ENCODE data around the gene CYP27A1.

The CYP27A1 gene

DNA sequence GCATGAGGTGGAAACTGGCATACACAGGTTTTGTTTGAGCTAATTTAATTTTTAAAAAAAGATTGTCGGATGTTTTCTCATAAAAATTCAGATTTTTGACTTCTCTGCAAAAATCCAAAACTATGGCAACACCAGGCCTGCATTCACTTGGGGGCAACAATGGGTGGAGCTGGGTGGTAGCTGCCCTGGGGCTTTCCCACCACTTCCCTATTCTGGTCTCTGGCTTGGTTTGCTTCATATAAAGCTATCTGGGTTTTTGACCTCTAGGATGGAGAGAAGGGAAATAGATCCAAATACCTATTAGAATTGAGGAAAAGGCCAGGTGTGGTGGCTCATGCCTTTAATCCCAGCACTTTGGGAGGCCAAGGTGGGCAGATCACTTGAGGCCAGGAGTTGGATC, 5.5 kb upstream of the CYP27A1 start:
- DNase-seq: no peak

DNA sequence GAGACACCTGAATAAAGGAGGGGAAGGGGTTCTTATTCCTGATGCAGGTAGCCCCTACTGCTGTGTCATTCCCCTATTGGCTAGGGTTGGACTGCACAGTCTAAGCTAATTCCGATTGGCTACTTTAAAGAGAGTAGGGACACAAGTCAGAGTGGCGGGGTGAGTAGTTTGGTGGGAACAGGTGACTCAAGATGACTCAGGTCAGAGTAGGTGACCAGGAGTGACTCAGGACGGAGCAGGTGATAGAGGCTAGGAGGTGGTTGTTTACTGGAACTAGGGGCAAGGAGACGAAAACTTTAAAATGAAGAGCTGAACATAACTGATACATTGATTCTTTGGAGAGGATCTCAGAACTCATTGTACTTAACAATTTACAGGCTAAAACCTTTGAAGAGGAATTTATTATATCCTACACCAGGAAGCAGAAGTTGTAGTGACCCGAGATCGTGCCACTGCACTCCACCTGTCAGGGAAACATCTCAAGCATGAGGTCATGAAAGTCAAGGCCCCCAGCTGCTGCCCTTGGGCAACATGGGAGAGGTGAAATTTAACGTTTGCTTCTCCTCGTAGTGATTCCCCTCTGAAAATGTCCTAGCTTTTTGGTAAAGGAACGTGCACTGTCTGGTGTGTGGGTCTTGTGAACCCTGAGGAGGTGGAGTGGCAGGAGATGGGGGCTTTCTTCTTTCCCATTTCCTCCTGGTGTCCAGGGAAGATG, 4.5 kb upstream of the CYP27A1 start:
- no peak for DNase-seq

DNA sequence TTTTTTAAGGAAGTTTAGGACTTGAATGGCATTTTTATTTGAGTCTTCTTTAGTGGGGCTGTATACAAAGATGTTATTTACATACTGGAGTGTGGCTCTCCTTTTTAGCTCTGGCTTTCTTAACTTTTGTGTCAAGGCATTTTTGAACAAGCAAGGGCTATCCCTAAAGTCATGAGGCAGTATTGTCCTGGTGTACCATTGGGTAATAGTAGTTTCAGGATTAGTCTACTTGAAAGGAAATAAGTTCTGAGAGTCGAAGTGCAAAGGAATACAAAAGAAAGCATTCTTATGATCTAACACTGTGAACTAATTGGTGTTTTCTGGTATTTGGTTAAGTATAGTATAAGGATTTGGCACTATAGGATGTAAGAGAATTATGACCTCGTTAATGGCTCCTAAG, 1.9 kb upstream of the CYP27A1 start:
- no peak for DNase-seq

DNA sequence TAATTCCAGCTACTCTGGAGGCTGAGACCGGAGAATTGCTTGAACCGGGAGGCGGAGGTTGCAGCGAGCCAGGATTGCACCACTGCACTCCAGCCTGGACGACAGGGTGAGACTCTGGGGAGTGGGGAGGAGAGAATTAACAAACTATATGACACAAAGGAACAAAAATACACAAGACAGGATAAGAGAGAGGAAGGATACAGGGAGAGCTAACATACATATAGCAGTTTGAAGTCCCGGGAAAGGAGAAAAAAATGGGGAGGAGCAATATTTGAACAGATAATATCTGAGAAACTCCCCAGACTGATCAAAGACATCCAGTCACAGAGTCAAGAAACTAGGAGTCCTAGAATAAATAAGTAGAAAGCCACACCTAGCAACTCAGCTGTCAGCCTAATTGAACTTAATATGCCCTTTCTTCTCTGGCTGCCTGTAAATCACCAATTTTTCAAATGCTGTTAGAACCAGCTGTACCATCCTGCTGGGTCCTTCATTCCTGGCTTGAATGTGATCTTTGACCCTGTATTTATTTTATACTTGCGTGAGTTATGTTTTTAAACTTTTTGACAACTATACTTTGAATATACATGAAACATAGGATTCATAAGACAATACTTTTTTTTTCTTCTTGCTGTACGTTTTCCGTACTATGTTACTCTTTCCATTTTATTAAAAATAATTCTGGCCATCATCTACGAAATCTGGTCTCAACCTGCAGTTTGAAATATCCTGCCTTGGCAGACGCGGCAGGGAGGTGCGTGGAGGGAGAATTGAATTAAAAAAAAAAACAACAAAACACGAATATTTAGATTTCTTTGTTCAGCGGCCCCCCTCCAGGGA, 876 bp upstream of the CYP27A1 start:
- no peak for DNase-seq

DNA sequence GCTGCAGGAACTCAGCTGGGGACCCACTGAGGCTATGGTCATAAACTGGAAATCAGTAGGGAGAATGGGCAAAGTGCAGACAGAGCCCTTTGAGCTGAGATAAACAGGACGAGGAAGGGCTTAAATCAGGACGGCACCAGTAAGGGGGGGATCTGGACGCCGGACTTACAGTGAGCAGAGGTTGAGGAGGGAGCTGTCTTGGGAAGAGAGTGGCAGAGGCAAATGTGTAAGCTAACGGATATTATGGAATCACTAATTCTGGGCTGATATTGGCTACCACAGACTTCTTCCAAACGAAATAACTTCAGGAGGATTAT, 539 bp downstream of the CYP27A1 start:
- DNase-seq: no peak

DNA sequence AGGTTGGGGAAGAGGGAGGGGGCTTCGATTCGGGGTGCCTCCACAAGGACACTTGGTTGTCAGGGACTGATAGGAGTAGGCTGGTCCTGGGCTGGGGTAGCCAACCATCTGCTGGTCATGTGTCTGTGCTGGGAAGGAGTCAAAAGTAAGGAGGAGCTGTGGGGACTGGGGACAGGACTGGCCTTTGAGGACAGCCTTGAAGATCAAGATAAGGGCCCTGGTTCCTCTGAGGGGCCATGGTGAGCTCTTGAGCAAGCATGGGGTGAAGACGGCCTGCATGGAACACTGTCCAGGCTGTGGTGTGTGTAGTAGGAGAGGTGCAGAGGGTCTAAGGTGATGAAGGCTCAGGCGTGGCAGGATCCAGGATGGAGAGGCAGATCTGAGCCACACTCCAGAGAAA, 1.7 kb downstream of the CYP27A1 start:
- no peak for DNase-seq

DNA sequence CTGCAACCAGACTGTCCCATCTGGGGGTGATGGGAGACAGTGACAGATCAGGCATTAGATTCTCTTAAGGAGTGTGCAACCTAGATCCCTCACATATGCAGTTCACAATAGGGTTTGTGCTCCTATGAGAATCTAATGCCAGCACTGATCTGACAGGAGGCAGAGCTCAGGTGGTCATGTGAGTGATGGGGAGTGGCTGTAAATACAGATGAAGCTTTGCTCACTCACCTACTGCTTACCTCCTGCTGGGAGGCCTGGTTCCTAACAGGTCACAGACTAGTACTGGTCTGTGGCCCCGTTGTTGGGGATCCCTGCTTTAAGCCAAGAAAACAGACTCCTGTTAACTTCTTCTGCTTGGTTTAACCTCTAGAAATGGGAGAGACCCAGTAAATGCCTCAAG, 3.2 kb downstream of the CYP27A1 start:
- DNase-seq: no peak

DNA sequence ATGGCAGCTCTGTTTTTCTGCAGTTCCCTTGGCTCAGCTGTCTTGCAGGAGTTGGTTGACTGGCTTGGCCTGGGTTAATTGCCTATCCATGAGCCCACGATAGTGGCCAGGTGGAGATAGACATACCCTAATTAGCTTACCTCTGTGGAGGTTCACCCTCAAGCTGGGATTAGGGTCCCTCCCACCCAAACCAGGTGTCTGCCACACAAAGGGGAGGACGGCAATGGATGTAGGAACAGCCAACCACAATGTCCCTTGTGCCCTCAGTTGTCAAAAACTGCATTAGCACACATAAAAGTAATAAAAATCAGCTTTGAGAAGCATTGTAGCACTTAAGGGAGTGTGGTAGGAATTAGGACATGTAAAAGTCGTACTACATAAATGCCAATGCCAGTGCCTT, 4.2 kb downstream of the CYP27A1 start:
- no peak for DNase-seq

DNA sequence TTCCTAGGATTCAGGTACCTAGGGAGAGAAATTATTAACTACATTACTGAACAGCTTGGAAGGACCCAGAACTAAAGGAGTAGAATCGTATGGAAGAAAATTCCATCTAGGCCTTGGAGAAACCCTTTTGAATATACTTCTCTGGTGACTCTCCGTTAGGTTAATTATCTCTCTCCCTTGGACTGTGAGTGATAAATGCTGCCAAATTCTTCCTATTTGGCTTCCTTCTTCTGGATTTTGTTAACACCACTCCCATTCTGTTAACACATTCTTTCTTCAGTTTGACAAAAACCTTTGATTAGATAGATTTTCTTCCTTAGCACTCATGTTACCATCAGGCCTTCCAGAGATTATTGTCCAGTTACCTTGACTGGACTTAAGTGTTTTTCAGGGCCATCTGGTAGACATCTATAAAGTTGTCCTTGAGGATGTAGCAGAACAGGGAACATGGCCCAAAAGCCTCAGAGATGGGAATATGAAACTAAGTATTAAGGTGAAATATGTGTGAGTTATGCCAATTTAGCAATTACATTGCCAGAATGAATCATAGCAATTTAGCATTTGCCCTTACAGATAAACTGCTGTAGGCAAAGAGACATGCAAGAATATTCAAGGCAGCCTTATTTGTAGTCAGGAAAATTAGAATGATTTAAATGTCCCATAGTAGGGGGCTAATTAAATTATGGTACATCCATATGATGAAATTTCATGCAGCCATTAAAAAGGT, 6.7 kb downstream of the CYP27A1 start:
- no peak for DNase-seq

DNA sequence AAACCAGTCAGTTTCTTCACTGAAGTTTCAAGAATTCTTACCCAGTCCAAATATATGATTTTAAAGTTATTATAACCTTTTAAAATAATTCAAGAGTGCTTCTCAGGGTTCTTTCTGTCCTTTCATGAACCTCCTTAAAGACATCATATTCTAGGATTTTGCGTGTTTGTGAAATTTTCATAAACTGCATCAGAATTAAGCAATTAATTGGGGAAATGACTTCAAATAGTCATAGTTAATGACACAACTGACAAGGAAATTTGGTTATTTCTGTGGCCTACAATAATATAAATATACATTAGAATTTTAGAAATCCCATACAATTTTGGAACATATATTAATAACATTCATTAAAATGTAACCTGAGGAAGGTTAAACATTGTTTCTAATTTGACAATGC, 10.5 kb downstream of the CYP27A1 start:
- no peak for DNase-seq

DNA sequence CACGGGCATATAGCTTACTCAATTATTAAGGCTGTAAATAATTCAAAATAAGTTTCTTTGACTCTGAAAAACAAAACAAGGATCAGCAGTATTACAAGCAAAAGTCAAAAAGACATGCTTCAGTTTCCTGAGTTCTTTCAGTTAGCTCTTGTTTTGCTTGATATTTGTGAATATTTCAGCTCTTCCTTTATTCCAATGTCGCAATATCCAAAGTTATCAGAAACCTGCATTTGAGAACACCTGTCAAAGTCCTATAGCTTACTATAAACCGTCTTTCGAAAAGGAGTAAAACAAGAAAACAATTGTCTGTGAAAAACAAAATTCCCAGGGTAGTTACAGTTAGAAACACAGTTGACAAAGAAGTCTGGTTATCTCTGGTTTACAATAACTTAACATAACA, 14.7 kb downstream of the CYP27A1 start:
- no peak for DNase-seq

DNA sequence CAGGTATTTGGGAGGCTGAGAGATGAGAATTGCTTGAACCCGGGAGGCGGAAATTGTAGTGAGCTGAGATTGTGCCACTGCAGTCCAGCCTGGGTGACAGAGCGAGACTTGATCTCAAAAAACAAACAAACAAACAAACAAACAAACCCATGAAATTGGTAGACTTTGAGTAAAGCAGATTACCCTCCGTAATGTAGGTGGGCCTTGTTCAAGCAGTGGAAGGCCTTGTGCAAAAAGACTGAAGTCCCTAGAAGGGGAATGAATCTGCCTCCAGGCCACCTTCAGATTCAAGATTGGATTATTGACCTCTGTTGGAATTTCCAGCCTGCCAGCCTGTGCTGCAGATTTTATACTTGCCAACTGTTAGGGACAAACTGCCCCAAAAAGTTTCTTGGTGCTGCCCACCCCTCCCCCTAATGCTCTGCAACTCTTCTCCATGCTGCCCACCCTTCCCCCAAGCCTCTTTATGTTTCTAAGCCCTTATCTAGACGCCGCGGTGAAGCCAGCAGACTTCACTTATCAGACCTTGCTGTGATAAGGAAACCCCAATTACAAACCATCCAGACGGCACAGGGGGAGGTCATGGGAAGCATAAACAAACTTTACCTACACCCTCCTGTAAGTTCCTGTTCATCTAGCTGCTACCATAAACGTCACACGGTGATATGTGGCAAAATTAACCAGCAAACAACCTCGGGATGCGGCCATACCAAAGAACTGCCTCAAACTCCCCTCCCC, 17.0 kb downstream of the CYP27A1 start:
- no peak for DNase-seq

DNA sequence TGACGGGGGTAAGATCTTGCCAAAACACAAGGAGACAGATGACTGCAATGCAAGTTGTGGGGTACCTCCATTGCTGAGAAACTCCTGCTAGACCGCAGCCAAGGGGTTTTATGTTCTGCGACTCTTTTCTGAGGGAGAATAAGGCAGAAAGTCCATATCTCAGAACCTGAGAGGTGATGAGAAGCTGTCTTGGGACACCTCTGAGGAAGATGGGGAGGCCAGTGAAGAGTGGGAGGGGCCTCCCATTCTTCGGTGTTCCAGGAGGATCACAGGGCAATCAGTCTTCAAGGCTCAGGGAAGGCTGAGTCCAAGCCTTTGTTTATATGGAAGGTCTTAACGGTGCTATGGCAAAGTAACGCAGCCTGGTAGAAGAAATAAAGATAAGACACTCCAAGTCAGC, 18.0 kb downstream of the CYP27A1 start:
- DNase-seq: no peak

DNA sequence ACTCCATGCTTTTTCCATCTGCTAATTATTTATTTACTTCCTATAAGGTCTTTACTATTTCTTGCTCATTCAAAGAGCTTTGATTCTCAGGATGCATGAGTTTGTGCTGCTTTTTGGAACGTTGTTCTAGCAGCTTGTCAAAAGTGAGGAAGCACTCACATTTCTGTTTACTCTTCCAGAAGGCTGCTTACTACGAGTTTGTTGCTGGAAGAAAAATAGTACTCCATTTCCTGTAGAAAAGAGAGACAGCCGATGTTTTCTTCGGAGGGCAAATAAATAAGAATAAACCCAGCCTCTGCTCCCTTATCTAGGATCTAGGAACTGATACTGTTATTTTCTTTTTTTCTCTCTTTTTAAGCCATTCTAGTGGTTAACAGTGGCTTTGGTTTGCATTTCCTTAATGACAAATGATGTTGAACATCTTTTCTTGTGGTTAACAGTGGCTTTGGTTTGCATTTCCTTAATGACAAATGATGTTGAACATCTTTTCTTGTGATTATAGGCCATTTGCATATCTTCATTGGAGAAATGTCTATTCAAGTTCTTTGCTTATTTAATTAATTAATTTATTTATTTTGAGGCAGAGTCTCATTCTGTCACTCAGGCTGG, 20.5 kb downstream of the CYP27A1 start:
- no peak for DNase-seq

DNA sequence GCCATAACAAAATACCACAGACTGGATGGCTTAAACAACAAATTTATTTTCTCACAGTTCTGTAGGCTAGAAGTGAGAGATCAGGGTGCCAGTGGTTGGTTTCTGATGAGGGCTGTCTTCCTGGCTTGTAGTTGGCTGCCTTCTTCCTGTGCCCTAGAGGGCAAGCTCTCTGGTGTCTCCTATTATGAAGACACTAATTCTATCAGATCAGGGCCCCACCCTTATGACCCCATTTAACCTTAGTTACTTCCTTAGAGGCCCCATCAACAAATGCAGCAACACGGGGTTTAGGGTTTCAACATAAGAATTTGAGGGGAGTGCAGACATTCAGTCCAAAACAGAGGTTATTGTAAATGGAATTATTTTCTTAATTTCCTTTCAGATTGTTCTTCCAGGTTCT, 22.9 kb downstream of the CYP27A1 start:
- DNase-seq: no peak

DNA sequence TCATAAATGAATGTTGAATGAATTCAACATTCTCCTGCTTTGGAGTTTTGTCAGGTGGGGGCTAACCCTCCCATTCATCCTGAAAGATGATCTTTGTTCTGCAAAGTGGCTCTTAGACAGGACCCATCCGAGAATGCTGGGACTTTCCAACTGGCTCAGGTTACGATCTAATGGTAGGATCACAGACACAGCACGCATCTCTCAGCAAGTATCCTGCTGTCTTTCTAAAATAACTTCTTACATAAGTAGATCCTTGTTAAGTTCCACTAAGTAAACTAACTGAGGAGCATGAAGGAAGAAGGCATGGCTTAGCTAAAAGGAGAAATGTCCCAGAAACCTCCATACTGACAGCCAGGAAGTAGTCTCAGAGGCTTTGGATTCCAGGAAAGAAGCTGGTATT, 23.7 kb downstream of the CYP27A1 start:
- no peak for DNase-seq

DNA sequence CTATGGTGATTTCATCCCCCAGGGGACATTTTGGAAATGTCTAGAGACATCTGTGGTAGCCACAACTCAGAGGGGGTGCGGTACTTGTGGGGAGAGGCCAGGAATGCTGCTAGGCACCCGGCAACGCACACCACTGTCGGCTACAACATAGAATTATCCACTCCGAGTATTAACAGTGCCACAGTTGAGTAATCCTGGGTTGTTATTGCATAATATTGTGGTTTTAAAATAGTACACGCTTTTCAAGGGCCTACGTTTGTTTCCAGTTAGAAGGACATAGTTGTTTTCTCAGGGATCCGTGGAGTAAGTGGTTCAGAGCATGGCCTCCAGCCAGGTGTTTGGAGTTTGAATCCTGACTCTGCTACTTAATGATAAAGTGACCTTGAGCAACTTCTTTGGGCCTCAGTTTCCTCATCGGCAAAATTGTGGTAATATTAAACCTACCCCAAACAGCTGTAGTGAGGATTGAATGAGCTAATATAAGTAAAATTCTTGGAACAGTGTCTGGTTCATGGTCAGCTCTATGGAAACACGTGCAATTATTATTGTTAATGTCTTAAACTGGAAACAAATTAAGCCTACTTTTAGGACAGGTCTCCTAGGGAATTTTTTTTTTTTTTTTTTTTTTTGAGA, 24.5 kb downstream of the CYP27A1 start:
- DNase-seq: no peak

DNA sequence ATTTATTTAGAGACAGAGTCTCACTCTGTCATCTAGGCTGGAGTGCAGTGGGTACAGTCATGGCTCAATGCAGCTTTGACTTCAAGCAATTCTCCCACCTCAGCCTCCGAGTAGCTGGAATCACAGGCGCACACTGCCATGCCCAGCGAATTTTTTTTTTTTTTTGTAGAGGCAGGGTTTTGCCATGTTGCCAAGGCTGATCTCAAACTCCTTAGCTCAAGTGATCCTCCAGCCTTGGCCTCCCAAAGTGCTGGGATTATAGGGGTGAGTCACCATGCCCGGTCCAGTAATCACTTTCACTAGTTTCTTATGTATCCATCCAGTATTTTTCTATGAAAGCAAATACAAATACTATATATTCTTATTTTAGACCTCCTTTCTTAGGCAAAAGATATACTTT, 25.7 kb downstream of the CYP27A1 start:
- no peak for DNase-seq

DNA sequence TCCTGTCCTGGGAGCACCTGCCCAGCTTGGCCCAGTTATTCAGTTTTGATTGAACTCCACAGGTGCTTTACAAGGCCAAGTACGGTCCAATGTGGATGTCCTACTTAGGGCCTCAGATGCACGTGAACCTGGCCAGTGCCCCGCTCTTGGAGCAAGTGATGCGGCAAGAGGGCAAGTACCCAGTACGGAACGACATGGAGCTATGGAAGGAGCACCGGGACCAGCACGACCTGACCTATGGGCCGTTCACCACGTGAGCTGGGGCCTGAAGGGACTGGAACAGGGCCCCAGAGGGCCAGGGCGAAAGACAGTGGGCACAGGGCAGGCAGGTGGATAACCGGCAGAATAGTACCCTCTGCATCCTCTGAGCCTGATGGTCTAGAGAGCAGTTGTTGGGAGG, 27.6 kb downstream of the CYP27A1 start:
- no peak for DNase-seq

DNA sequence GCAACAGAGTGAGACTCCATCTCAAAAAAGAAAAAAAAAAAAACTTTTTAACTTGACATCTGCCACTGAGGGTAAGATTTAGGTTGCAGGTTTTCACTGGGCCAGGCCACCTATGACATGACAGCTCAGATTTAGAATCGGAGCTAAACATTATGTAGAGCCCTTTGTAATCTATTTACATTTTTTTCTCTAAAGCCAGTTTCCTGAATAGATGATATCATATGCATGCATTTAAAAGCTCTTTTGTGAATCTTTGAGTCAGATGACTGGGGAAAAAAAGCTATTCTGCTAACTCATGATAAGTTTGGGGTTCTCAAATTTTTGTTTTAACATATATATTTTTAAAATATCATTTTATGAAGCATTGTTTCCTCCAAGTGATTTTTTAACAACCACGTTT, 28.3 kb downstream of the CYP27A1 start:
- DNase-seq: no peak

DNA sequence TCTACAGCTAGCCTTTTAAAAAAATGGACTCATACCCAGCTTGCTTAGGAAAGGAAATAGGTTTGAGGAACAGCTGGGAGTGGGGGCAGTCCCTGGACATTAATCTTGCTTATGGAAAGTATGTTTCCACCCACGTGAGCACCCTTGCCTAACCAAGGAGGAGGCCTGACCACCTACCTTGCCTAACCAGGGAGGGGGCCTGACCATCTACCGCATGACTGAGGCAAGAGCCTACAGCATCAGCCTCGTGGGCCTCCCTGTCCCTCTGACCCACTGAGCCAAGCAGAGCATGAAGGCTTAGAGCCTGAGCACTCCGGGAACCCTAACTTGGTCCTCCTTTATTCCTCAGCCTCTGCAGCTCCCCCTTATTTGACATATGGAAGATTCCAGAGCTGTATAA, 29.4 kb downstream of the CYP27A1 start:
- no peak for DNase-seq

DNA sequence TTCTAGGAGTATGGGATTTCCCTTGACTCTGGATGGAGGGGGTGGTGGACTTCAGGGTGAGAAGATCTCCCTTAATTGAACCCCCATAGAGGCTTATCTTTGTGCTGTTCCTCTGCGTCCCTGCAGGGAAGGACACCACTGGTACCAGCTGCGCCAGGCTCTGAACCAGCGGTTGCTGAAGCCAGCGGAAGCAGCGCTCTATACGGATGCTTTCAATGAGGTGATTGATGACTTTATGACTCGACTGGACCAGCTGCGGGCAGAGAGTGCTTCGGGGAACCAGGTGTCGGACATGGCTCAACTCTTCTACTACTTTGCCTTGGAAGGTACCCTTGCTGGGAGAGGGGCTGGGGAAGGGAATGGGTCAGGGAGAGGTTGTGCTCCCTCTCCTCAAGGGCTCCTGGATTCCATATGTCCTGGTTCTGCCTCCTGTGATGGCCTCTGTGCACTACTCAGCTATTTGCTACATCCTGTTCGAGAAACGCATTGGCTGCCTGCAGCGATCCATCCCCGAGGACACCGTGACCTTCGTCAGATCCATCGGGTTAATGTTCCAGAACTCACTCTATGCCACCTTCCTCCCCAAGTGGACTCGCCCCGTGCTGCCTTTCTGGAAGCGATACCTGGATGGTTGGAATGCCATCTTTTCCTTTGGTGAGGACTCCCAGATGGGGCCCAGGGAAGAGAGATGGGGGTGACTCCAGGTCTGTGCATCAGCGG, 30.3 kb downstream of the CYP27A1 start:
- no peak for DNase-seq

All from effector CD8-positive, alpha-beta T cell (primary cell).